Measurements from ENCODE around the gene REX1BD.
"Not testable (repeated sequence)": the region's sequence is repeated elsewhere in the genome, so short reads cannot be mapped to it uniquely, and the experiment has no call there.

REX1BD gene

GRCh38 chr19:18594824-18595373 is 6.3 kb downstream of the REX1BD start:
- no peaks in the 10 kb centered on the region for H3K9me3 ChIP-seq (ENCODE audit: control insufficient read depth in 2 of 2, low read length in 2 of 2)
- H3K4me3 ChIP-seq (ENCODE audit: low read length in 2 of 2) = peak overlapping the region; percentile 49 to 59
- no peak overlapping the region for H3K27ac ChIP-seq (ENCODE audit: low read length)
- peaks cover 19 to 27% of the 10 kb centered on the region in 2 donors for H3K27me3 ChIP-seq (ENCODE audit: control insufficient read depth in 1 of 2, insufficient read depth in 2 of 2, low read length in 2 of 2)
- peaks cover 0 to 3% of the 10 kb centered on the region in 2 donors for H3K36me3 ChIP-seq (ENCODE audit: control insufficient read depth in 2 of 2, insufficient read depth in 2 of 2, low read length in 2 of 2)
- peaks cover 18% of the 10 kb centered on the region for H3K4me1 ChIP-seq (ENCODE audit: control insufficient read depth, insufficient read depth, low read length)
- H3K9ac ChIP-seq (ENCODE audit: low read length in 2 of 2) = peak overlapping the region; percentile 55 to 57

- Histone ChIP-seq H3K36me3 (ENCODE audit: control insufficient read depth in 2 of 2, insufficient read depth in 2 of 2, low read length in 2 of 2) (peaks cover 0 to 3% of the 10 kb centered on the region in 2 donors), H3K27me3 (ENCODE audit: control insufficient read depth in 1 of 2, insufficient read depth in 2 of 2, low read length in 2 of 2) (peaks cover 20 to 28% of the 10 kb centered on the region in 2 donors), H3K9me3 (ENCODE audit: control insufficient read depth in 2 of 2, low read length in 2 of 2) (no peaks in the 10 kb centered on the region), H3K4me1 (ENCODE audit: control insufficient read depth, insufficient read depth, low read length) (peaks cover 12% of the 10 kb centered on the region), H3K4me3 (ENCODE audit: low read length in 2 of 2) (no peak overlapping the region), H3K9ac (ENCODE audit: low read length in 2 of 2) (peak overlapping the region in 1 of 2 donors; percentile 5), H3K27ac (ENCODE audit: low read length) (no peak overlapping the region)
Observed at GRCh38 chr19:18595475-18595874, 6.9 kb downstream of the REX1BD start.

GRCh38 chr19:18596752-18597157 is 8.2 kb downstream of the REX1BD start:
- Histone ChIP-seq H3K36me3 (ENCODE audit: control insufficient read depth in 2 of 2, insufficient read depth in 2 of 2, low read length in 2 of 2) (no peaks in the 10 kb centered on the region), H3K27ac (ENCODE audit: low read length) (no peak overlapping the region), H3K27me3 (ENCODE audit: control insufficient read depth in 1 of 2, insufficient read depth in 2 of 2, low read length in 2 of 2) (peaks cover 21 to 28% of the 10 kb centered on the region in 2 donors), H3K9ac (ENCODE audit: low read length in 2 of 2) (no peak overlapping the region), H3K4me3 (ENCODE audit: low read length in 2 of 2) (no peak overlapping the region), H3K4me1 (ENCODE audit: control insufficient read depth, insufficient read depth, low read length) (peaks cover 11% of the 10 kb centered on the region), H3K9me3 (ENCODE audit: control insufficient read depth in 2 of 2, low read length in 2 of 2) (no peaks in the 10 kb centered on the region)

- H3K9ac ChIP-seq (ENCODE audit: low read length in 2 of 2) = no peak overlapping the region
- H3K4me1 ChIP-seq (ENCODE audit: control insufficient read depth, insufficient read depth, low read length) = peaks cover 11% of the 10 kb centered on the region
- no peak overlapping the region for H3K27ac ChIP-seq (ENCODE audit: low read length)
- H3K4me3 ChIP-seq (ENCODE audit: low read length in 2 of 2) = no peak overlapping the region
- H3K36me3 ChIP-seq (ENCODE audit: control insufficient read depth in 2 of 2, insufficient read depth in 2 of 2, low read length in 2 of 2) = no peaks in the 10 kb centered on the region
- no peaks in the 10 kb centered on the region for H3K9me3 ChIP-seq (ENCODE audit: control insufficient read depth in 2 of 2, low read length in 2 of 2)
- H3K27me3 ChIP-seq (ENCODE audit: control insufficient read depth in 1 of 2, insufficient read depth in 2 of 2, low read length in 2 of 2) = peaks cover 24 to 28% of the 10 kb centered on the region in 2 donors
Observed at GRCh38 chr19:18597809-18598660, 9.4 kb downstream of the REX1BD start.

GRCh38 chr19:18599485-18599884 is 10.9 kb downstream of the REX1BD start:
- H3K9me3 ChIP-seq (ENCODE audit: control insufficient read depth in 2 of 2, low read length in 2 of 2) = no peaks in the 10 kb centered on the region
- H3K27me3 ChIP-seq (ENCODE audit: control insufficient read depth in 1 of 2, insufficient read depth in 2 of 2, low read length in 2 of 2) = peaks cover 27 to 35% of the 10 kb centered on the region in 2 donors
- no peak overlapping the region for H3K9ac ChIP-seq (ENCODE audit: low read length in 2 of 2)
- H3K27ac ChIP-seq (ENCODE audit: low read length) = no peak overlapping the region
- H3K4me3 ChIP-seq (ENCODE audit: low read length in 2 of 2) = no peak overlapping the region
- peaks cover 8% of the 10 kb centered on the region for H3K4me1 ChIP-seq (ENCODE audit: control insufficient read depth, insufficient read depth, low read length)
- H3K36me3 ChIP-seq (ENCODE audit: control insufficient read depth in 2 of 2, insufficient read depth in 2 of 2, low read length in 2 of 2) = no peaks in the 10 kb centered on the region

GRCh38 chr19:18600692-18601397 is 12.2 kb downstream of the REX1BD start:
- H3K9me3 ChIP-seq (ENCODE audit: control insufficient read depth in 2 of 2, low read length in 2 of 2); H3K4me3 ChIP-seq (ENCODE audit: low read length in 2 of 2); H3K9ac ChIP-seq (ENCODE audit: low read length in 2 of 2); H3K27ac ChIP-seq (ENCODE audit: low read length); H3K4me1 ChIP-seq (ENCODE audit: control insufficient read depth, insufficient read depth, low read length); H3K36me3 ChIP-seq (ENCODE audit: control insufficient read depth in 2 of 2, insufficient read depth in 2 of 2, low read length in 2 of 2): not testable (repeated sequence)
- H3K27me3 ChIP-seq (ENCODE audit: control insufficient read depth in 1 of 2, insufficient read depth in 2 of 2, low read length in 2 of 2) = peaks cover 36 to 45% of the 10 kb centered on the region in 2 donors

- no peaks in the 10 kb centered on the region for H3K9me3 ChIP-seq (ENCODE audit: control insufficient read depth in 2 of 2, low read length in 2 of 2)
- no peaks in the 10 kb centered on the region for H3K36me3 ChIP-seq (ENCODE audit: control insufficient read depth in 2 of 2, insufficient read depth in 2 of 2, low read length in 2 of 2)
- H3K27me3 ChIP-seq (ENCODE audit: control insufficient read depth in 1 of 2, insufficient read depth in 2 of 2, low read length in 2 of 2) = peaks cover 36 to 49% of the 10 kb centered on the region in 2 donors
- H3K4me1 ChIP-seq (ENCODE audit: control insufficient read depth, insufficient read depth, low read length) = peaks cover 3% of the 10 kb centered on the region
- H3K27ac ChIP-seq (ENCODE audit: low read length) = no peak overlapping the region
- H3K4me3 ChIP-seq (ENCODE audit: low read length in 2 of 2) = no peak overlapping the region
- no peak overlapping the region for H3K9ac ChIP-seq (ENCODE audit: low read length in 2 of 2)
Observed at GRCh38 chr19:18601875-18602274, 13.3 kb downstream of the REX1BD start.

GRCh38 chr19:18603255-18603957 is 14.8 kb downstream of the REX1BD start:
- Histone ChIP-seq H3K4me1 (ENCODE audit: control insufficient read depth, insufficient read depth, low read length) (peaks cover 12% of the 10 kb centered on the region), H3K4me3 (ENCODE audit: low read length in 2 of 2) (no peak overlapping the region)

GRCh38 chr19:18603958-18604819 is 15.6 kb downstream of the REX1BD start:
- no peak overlapping the region for H3K4me3 ChIP-seq (ENCODE audit: low read length in 2 of 2)
- peaks cover 12% of the 10 kb centered on the region for H3K4me1 ChIP-seq (ENCODE audit: control insufficient read depth, insufficient read depth, low read length)
- H3K27ac ChIP-seq (ENCODE audit: low read length) = no peak overlapping the region
- H3K27me3 ChIP-seq (ENCODE audit: control insufficient read depth in 1 of 2, insufficient read depth in 2 of 2, low read length in 2 of 2) = peaks cover 41 to 54% of the 10 kb centered on the region in 2 donors
- H3K9me3 ChIP-seq (ENCODE audit: control insufficient read depth in 2 of 2, low read length in 2 of 2) = no peaks in the 10 kb centered on the region
- H3K9ac ChIP-seq (ENCODE audit: low read length in 2 of 2) = no peak overlapping the region
- no peaks in the 10 kb centered on the region for H3K36me3 ChIP-seq (ENCODE audit: control insufficient read depth in 2 of 2, insufficient read depth in 2 of 2, low read length in 2 of 2)

More at GRCh38 chr19:18603255-18603957, 14.8 kb downstream of the REX1BD start:
- peaks cover 40 to 54% of the 10 kb centered on the region in 2 donors for H3K27me3 ChIP-seq (ENCODE audit: control insufficient read depth in 1 of 2, insufficient read depth in 2 of 2, low read length in 2 of 2)
- no peaks in the 10 kb centered on the region for H3K9me3 ChIP-seq (ENCODE audit: control insufficient read depth in 2 of 2, low read length in 2 of 2)
- H3K36me3 ChIP-seq (ENCODE audit: control insufficient read depth in 2 of 2, insufficient read depth in 2 of 2, low read length in 2 of 2) = no peaks in the 10 kb centered on the region
- H3K9ac ChIP-seq (ENCODE audit: low read length in 2 of 2) = no peak overlapping the region
- H3K27ac ChIP-seq (ENCODE audit: low read length) = no peak overlapping the region

- Histone ChIP-seq H3K9me3 (ENCODE audit: control insufficient read depth in 2 of 2, low read length in 2 of 2) (no peaks in the 10 kb centered on the region), H3K27me3 (ENCODE audit: control insufficient read depth in 1 of 2, insufficient read depth in 2 of 2, low read length in 2 of 2) (peaks cover 39 to 54% of the 10 kb centered on the region in 2 donors), H3K9ac (ENCODE audit: low read length in 2 of 2) (no peak overlapping the region), H3K27ac (ENCODE audit: low read length) (no peak overlapping the region), H3K4me3 (ENCODE audit: low read length in 2 of 2) (no peak overlapping the region), H3K36me3 (ENCODE audit: control insufficient read depth in 2 of 2, insufficient read depth in 2 of 2, low read length in 2 of 2) (no peaks in the 10 kb centered on the region), H3K4me1 (ENCODE audit: control insufficient read depth, insufficient read depth, low read length) (peaks cover 12% of the 10 kb centered on the region)
Observed at GRCh38 chr19:18604820-18605159, 16.2 kb downstream of the REX1BD start.

Data from stomach smooth muscle (tissue), 2 donors.